Measurements from ENCODE around the gene GNB1.

GNB1 gene

GRCh38 chr1:1825217-1825616 is 65.7 kb downstream of the GNB1 start:
- DNase-seq (ENCODE audit: low spot score) = no peak

GRCh38 chr1:1819762-1820161 is 71.1 kb downstream of the GNB1 start:
- DNase-seq (ENCODE audit: low spot score) = no peak

GRCh38 chr1:1817221-1817620 is 73.7 kb downstream of the GNB1 start:
- DNase-seq (ENCODE audit: low spot score) = no peak

- DNase-seq (ENCODE audit: low spot score) = no peak
Measured at GRCh38 chr1:1815606-1816281, 75.1 kb downstream of the GNB1 start.

GRCh38 chr1:1809489-1809888 is 81.4 kb downstream of the GNB1 start:
- no peak for DNase-seq (ENCODE audit: low spot score)

GRCh38 chr1:1808206-1808605 is 82.7 kb downstream of the GNB1 start:
- DNase-seq (ENCODE audit: low spot score) = no peak

GRCh38 chr1:1806890-1807289 is 84.0 kb downstream of the GNB1 start:
- DNase-seq (ENCODE audit: low spot score) = no peak

GRCh38 chr1:1804301-1804700 is 86.6 kb downstream of the GNB1 start:
- DNase-seq (ENCODE audit: low spot score) = no peak

- DNase-seq (ENCODE audit: low spot score) = no peak
Measured at GRCh38 chr1:1802871-1803270, 88.0 kb downstream of the GNB1 start.

GRCh38 chr1:1799716-1800115 is 91.2 kb downstream of the GNB1 start:
- no peak for DNase-seq (ENCODE audit: low spot score)

- DNase-seq (ENCODE audit: low spot score) = no peak
Measured at GRCh38 chr1:1797731-1798341, 93.1 kb downstream of the GNB1 start.

GRCh38 chr1:1796466-1796865 is 94.4 kb downstream of the GNB1 start:
- no peak for DNase-seq (ENCODE audit: low spot score)

- DNase-seq (ENCODE audit: low spot score) = no peak
Measured at GRCh38 chr1:1794999-1795398, 95.9 kb downstream of the GNB1 start.

GRCh38 chr1:1793481-1794244 is 97.2 kb downstream of the GNB1 start:
- DNase-seq (ENCODE audit: low spot score) = no peak

GRCh38 chr1:1788646-1789431 is 102.0 kb downstream of the GNB1 start:
- DNase-seq (ENCODE audit: low spot score) = no peak

- no peak for DNase-seq (ENCODE audit: low spot score)
Measured at GRCh38 chr1:1788136-1788535, 102.8 kb downstream of the GNB1 start.

GRCh38 chr1:1786836-1787605 is 103.9 kb downstream of the GNB1 start:
- DNase-seq (ENCODE audit: low spot score) = no peak

GRCh38 chr1:1785666-1786065 is 105.2 kb downstream of the GNB1 start:
- DNase-seq (ENCODE audit: low spot score) = no peak

- DNase-seq (ENCODE audit: low spot score) = no peak
Measured at GRCh38 chr1:1784933-1785332, 106.0 kb downstream of the GNB1 start.

GRCh38 chr1:1783320-1783719 is 107.6 kb downstream of the GNB1 start:
- no peak for DNase-seq (ENCODE audit: low spot score)

GRCh38 chr1:1782399-1783221 is 108.3 kb downstream of the GNB1 start:
- peak; percentile 22 for DNase-seq (ENCODE audit: low spot score)
